Measurements from ENCODE around the gene DLL1.

DNA sequence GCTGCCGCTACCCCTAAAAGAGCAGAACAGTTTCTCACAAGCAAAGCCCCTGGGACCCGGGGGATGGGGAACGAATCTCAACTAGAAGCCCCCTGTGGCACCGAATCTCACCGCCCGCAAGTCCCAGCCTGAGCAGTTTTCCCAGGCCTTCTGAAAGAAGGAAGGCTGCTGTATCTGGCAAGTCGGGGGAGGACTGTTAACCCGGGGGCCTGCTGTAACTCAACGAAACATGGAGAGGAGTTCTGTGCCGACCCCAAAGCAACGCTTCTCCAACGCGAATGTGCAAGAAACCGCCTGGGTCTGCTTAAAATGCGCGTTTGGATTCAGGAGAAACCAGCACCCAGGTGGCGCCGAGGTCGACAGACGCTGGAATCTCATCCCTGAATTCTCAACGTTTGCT is 34.2 kb downstream of the DLL1 start:
- TF ChIP-seq, protein P1, sequence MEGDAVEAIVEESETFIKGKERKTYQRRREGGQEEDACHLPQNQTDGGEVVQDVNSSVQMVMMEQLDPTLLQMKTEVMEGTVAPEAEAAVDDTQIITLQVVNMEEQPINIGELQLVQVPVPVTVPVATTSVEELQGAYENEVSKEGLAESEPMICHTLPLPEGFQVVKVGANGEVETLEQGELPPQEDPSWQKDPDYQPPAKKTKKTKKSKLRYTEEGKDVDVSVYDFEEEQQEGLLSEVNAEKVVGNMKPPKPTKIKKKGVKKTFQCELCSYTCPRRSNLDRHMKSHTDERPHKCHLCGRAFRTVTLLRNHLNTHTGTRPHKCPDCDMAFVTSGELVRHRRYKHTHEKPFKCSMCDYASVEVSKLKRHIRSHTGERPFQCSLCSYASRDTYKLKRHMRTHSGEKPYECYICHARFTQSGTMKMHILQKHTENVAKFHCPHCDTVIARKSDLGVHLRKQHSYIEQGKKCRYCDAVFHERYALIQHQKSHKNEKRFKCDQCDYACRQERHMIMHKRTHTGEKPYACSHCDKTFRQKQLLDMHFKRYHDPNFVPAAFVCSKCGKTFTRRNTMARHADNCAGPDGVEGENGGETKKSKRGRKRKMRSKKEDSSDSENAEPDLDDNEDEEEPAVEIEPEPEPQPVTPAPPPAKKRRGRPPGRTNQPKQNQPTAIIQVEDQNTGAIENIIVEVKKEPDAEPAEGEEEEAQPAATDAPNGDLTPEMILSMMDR (IDR thresholded peaks at IDR 0.05 in 8 of 11, conservative IDR thresholded peaks at IDR 0.05 in 3 of 11) = no peak
- TF ChIP-seq POLR2A (IDR thresholded peaks at IDR 0.05) (no peak), POLR2AphosphoS5 (IDR thresholded peaks at IDR 0.05) (no peak)

Measured in spleen (tissue), 7 donors.